GM12873 (cell line): ENCODE results near the gene TTC24.

ENCODE experiments used
- TF ChIP-seq, protein P1 (sequence below): IDR thresholded peaks from 2 replicates; pipeline ENCODE4 v1.5.1; 2012; ENCODE audit warnings: low read depth, mild to moderate bottlenecking, moderate library complexity, low read length, control low read depth; ENCODE audit not compliant: insufficient read depth; ENCODE audit errors: missing control alignments

Gene TTC24

DNA sequence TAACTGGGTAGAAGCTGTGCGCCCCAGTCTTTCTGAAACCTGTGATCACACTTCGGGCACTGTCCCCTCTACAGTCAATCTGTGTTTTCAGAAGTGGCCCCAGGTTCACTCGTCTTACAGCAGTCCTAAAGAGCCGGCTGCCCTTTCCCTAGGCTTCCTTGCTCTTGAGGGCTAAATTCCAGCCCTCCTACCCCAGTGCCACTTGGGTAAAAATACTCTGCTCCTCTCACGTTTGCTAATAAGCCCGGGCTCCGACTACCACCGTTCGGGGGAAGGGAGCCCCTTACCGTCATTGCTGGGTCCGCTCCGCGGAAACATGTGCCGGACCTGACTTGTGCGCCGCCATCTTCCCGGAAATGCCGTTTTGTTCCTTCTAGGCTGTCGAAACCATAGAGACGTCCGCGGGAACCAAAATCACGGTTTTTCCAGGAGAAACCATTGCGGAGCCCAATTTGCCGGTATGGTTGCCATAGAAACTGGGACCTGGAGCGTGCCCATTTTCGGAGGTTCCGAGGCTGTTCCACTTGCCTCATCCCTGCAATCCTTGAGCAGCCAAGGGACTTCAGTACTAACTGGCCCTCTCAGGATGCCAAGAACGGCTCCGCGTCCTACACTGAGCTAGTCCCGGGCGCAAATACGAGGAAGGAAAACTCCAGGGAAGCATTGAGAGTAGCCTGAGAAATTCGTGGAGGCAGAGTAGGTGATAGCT lies 21.8 kb downstream of the TTC24 start, which contains the start of gene GPATCH4:
TSS of gene GPATCH4 (minus strand) at position 358 of the 709 bp plus-strand sequence.
- TF ChIP-seq, protein P1, sequence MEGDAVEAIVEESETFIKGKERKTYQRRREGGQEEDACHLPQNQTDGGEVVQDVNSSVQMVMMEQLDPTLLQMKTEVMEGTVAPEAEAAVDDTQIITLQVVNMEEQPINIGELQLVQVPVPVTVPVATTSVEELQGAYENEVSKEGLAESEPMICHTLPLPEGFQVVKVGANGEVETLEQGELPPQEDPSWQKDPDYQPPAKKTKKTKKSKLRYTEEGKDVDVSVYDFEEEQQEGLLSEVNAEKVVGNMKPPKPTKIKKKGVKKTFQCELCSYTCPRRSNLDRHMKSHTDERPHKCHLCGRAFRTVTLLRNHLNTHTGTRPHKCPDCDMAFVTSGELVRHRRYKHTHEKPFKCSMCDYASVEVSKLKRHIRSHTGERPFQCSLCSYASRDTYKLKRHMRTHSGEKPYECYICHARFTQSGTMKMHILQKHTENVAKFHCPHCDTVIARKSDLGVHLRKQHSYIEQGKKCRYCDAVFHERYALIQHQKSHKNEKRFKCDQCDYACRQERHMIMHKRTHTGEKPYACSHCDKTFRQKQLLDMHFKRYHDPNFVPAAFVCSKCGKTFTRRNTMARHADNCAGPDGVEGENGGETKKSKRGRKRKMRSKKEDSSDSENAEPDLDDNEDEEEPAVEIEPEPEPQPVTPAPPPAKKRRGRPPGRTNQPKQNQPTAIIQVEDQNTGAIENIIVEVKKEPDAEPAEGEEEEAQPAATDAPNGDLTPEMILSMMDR = no peak

DNA sequence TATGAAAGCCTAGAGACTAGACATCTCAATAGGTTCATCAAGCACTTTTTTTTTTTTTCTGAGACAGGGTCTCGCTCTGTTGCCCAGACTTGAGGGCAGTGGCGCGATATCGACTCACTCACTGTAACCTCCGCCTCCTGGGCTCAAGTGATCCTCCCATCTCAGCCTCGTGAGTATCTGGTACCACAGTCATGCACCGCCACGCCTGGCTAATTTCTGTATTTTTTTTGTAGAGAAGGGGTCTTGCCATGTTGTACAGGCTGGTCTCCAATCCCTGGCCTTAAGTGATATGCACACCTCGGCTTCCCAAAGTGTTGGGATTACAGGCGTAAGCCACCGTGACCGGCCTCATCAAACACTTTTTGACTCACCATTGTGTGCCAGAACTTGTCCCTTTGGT lies 22.4 kb downstream of the TTC24 start:
- TF ChIP-seq, protein P1 = no peak

DNA sequence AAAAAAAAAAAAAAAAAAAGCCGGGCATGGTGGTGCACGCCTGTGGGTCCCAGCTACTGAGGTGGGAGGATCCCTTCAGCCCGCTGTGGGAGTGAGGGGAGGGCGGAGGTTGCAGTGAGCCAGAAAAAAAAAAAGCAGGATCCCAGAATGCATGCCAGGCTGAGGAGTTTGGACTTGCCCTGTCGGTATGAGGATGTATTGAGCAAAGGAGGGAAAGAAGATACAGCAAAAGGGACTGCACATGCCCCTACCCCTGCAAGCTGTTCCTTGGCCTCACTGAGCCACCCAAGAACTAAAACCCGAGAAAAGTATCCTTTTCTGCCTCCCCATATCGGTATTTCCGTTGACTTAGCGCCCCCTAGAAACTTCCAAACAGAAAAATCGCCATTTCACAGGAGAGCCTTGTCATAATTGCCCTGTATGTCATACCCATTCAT lies 23.1 kb downstream of the TTC24 start:
- TF ChIP-seq, protein P1 = peak; percentile 48

DNA sequence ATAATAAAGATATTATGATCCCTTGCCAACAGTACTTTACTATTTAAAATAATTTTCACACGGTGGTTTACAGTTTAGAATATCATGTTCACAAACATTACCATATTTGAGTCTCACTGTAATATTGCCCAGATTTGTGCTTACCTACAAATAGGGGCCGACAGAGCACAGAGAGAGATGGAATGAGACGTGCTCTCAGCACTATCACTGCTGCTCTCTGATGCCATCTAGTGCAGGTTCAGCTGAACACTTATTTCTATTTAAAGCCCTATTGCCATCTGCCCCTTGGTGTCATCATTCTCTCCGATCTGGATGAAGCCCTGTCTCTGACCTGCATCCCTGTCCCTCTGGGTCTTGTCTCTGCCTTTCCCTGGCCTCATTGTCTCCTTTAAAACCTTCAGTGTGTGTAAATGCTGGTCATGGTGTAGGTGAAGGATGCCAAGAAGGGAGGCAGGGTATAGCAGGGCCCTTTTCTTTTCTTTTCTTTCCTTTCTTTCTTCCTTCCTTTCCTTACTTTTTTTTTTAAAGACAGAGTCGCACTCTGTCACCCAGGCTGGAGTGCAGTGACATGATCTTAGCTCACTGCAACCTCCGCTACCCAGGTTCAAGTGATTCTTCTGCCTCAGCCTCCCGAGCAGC lies 28.6 kb downstream of the TTC24 start:
- TF ChIP-seq, protein P1 = peak; percentile 90

DNA sequence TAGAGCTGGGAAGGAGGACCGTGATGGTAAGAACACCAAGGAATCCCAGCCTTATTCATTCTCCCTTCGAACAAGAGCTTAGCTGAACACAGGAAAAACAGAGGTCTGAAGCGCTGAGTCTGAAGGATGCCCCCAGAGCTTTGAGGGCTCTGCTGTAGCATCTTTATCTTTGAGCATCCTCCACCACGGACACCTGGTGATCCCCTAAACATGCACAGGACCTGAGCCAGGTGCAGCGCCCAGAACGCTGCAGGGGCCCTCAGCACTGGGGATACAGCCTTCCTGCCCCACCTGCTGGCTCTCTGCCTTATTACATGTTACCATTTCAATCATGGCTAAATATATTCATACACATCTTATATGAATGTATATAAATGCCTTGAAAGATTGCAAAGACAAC lies 29.5 kb downstream of the TTC24 start:
- TF ChIP-seq, protein P1 = peak; percentile 76

DNA sequence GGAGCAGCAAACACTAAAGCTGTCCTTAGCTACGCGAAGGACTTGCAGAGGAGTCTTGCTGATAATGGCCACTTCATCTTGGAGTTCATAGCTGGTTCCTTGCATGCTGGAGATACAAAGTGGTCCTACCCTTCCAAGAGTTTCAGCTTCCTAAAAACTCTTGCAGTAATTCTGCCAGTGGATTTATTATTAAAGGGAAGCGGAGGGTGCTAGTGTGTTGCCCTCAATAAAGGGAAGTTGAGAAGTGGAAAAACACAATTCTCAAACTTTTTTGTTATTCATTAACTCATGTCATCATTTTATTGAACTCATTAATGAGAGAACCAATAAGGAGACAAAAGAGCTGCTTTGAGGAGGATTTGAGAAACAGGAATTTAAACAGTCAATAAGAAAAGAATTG lies 33.1 kb downstream of the TTC24 start:
- TF ChIP-seq, protein P1 = no peak

DNA sequence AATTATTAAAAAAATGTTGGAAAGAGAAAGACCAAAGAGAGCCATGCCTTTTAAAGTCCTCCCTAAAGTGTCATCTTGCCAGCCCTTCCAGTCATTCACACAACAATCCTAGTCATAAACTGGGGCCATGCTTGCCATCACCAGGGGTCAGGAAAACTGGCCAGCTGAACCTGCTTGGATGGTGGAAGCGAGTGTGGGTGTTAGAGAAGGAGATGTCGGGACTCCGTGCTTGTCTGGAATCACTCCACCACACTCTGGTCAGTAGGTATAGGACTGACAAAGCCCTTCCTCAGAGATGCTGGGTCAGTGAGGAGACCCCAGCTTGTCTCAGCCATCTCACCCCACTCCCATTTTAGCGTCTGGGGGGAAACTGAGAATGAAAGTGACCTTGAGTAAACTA lies 36.4 kb downstream of the TTC24 start:
- TF ChIP-seq, protein P1 = no peak
